IMR-90 (cell line): ENCODE measurements around the gene SPHK1. TPM values are rescaled to one million over a fixed set of nuclear protein-coding genes. Genes with fewer than 3 reads are reported as not detected.

Source experiments
- ATAC-seq: fragments of 200-7000 bp; cut with Tn5 transposase; 2 replicates; pipeline ENCODE4 v1.9.1; 2020; ENCODE audit warnings: low read depth, mild to moderate bottlenecking, moderate library complexity
- BruUV-seq: library from RNA; stranded (reverse); fragments of 400-500 nt; replicated peaks from 2 replicates; lab custom pipeline; 2021; lab: Mats Ljungman, UMichigan
- CTCF ChIA-PET: fragments of 300-600 bp; formaldehyde crosslinking; extraction: SDS; loops from one replicate; lab custom pipeline; 2021; ENCODE audit warnings: antibody characterized with exemption; lab: Yijun Ruan, JAX
- POLR2A ChIA-PET: fragments of 300-600 bp; sonication (Branson Sonifier 250); formaldehyde crosslinking; loops from one replicate; lab custom pipeline; 2022; ENCODE audit warnings: antibody characterized with exemption; ENCODE audit not compliant: unreplicated experiment; lab: Charles Lee
- DNase-seq: peaks from one replicate; pipeline ENCODE4 v3.0.0; 2013
- H2AFZ ChIP-seq: replicated peaks from 2 replicates; pipeline ENCODE3; 2013; ENCODE audit warnings: low read length, mild to moderate bottlenecking; ENCODE audit not compliant: poor library complexity
- H2AK5ac ChIP-seq: 2 replicates; pipeline ENCODE4 v1.6.1; 2013; ENCODE audit warnings: low read depth, low read length, inconsistent platforms
- H2AK9ac ChIP-seq: replicated peaks from 2 replicates; pipeline ENCODE3; 2013; ENCODE audit warnings: mild to moderate bottlenecking, low read depth, low read length, moderate library complexity; ENCODE audit not compliant: poor library complexity
- H2BK120ac ChIP-seq: 2 replicates; pipeline ENCODE4 v1.6.1; 2013; ENCODE audit warnings: low read depth, low read length, inconsistent platforms
- H2BK15ac ChIP-seq: 3 replicates; pipeline ENCODE4 v1.6.1; 2013; ENCODE audit warnings: low read depth, low read length, inconsistent platforms
- H2BK20ac ChIP-seq: 2 replicates; pipeline ENCODE4 v1.6.1; 2013; ENCODE audit warnings: low read depth, mild to moderate bottlenecking, inconsistent platforms, low read length, moderate library complexity
- H2BK5ac ChIP-seq: 2 replicates; pipeline ENCODE4 v1.6.1; 2013; ENCODE audit warnings: mild to moderate bottlenecking, low read depth, low read length, inconsistent platforms; ENCODE audit not compliant: poor library complexity, severe bottlenecking
- H3K14ac ChIP-seq: replicated peaks from 2 replicates; pipeline ENCODE4 v1.6.1; 2013; ENCODE audit warnings: low read depth, low read length, inconsistent platforms
- H3K18ac ChIP-seq: 2 replicates; pipeline ENCODE4 v1.6.1; 2013; ENCODE audit warnings: low read depth, low read length, control low read depth
- H3K23ac ChIP-seq: 2 replicates; pipeline ENCODE4 v1.6.1; 2013; ENCODE audit warnings: low read depth, low read length, inconsistent platforms
- H3K27ac ChIP-seq: 2 replicates; pipeline ENCODE4 v1.5.1; 2013; ENCODE audit warnings: mild to moderate bottlenecking, control low read depth, low read length; ENCODE audit not compliant: insufficient read depth
- H3K27me3 ChIP-seq: 2 replicates; pipeline ENCODE4 v1.6.1; 2013; ENCODE audit warnings: low read length; ENCODE audit not compliant: control insufficient read depth, insufficient read depth
- H3K36me3 ChIP-seq: 2 replicates; pipeline ENCODE4 v1.6.1; 2013; ENCODE audit warnings: low read length, mixed read lengths; ENCODE audit not compliant: control insufficient read depth, insufficient read depth
- H3K4ac ChIP-seq: 2 replicates; pipeline ENCODE4 v1.6.1; 2013; ENCODE audit warnings: low read depth, low read length, inconsistent platforms
- H3K4me1 ChIP-seq: 2 replicates; pipeline ENCODE4 v1.6.1; 2013; ENCODE audit warnings: low read length, mixed read lengths; ENCODE audit not compliant: control insufficient read depth, insufficient read depth
- H3K4me2 ChIP-seq: 2 replicates; pipeline ENCODE4 v1.6.1; 2013; ENCODE audit warnings: low read depth, mild to moderate bottlenecking, control low read depth, low read length, moderate library complexity
- H3K4me3 ChIP-seq: 2 replicates; pipeline ENCODE4 v1.5.1; 2013; ENCODE audit warnings: low read depth, mild to moderate bottlenecking, control low read depth, low read length, moderate library complexity; ENCODE audit not compliant: insufficient read depth
- H3K56ac ChIP-seq: 2 replicates; pipeline ENCODE4 v1.6.1; 2013; ENCODE audit warnings: low read length, inconsistent platforms; ENCODE audit not compliant: insufficient read depth; ENCODE audit errors: extremely low read depth
- H3K79me1 ChIP-seq, 2 experiments: 2 replicates each; pipeline ENCODE4 v1.6.1; 2013; ENCODE audit warnings: low read length in 2 of 2, inconsistent platforms in 1 of 2, low read depth in 1 of 2
- H3K9ac ChIP-seq: 2 replicates; pipeline ENCODE4 v1.6.1; 2013; ENCODE audit warnings: low read depth, low read length, control low read depth
- H3K9me1 ChIP-seq: 2 replicates; pipeline ENCODE4 v1.6.1; 2013; ENCODE audit warnings: low read length, inconsistent platforms; ENCODE audit not compliant: insufficient read depth
- H3K9me3 ChIP-seq: 2 replicates; pipeline ENCODE4 v1.6.1; 2013; ENCODE audit warnings: low read length; ENCODE audit not compliant: control insufficient read depth, insufficient read depth
- H4K20me1 ChIP-seq: 2 replicates; pipeline ENCODE4 v1.6.1; 2013; ENCODE audit warnings: low read length, inconsistent platforms; ENCODE audit not compliant: insufficient read depth
- H4K5ac ChIP-seq: 2 replicates; pipeline ENCODE4 v1.6.1; 2013; ENCODE audit warnings: mild to moderate bottlenecking, low read depth, low read length, control low read depth
- H4K8ac ChIP-seq, 2 experiments: 2 replicates each; pipeline ENCODE4 v1.6.1; 2013; ENCODE audit warnings: low read depth in 2 of 2, low read length in 2 of 2, control low read depth in 1 of 2, inconsistent platforms in 1 of 2
- H4K91ac ChIP-seq: 2 replicates; pipeline ENCODE4 v1.6.1; 2013; ENCODE audit warnings: low read depth, low read length, inconsistent platforms; ENCODE audit not compliant: insufficient read depth
- CEBPB ChIP-seq: IDR thresholded peaks from 2 replicates; pipeline ENCODE4 v1.6.1; 2012; ENCODE audit warnings: low read depth, low read length, improper control_type of control experiment
- CHD1 ChIP-seq: IDR thresholded peaks from 2 replicates; pipeline ENCODE4 v1.6.1; 2012; ENCODE audit warnings: low read depth, low read length, improper control_type of control experiment
- WGBS, 2 experiments: methylation state at CpG; one replicate each; pipeline versions ENCODE4 v1.1.5 to v1.1.7; 2013; ENCODE audit warnings: missing lambda C conversion rate in 2 of 2; ENCODE audit not compliant: insufficient read length in 1 of 2; ENCODE audit errors: extremely low coverage in 2 of 2; 5-methylcytosine and 5-hydroxymethylcytosine counted together
- dilution Hi-C: fragments of 300-500 bp; cut with HindIII; formaldehyde crosslinking; loops from one replicate; pipeline ENCODE4 v1.14.3; 2018; ENCODE audit warnings: low sequenced_read_pairs; ENCODE audit not compliant: unreplicated experiment
- in situ Hi-C: fragments of 300-500 bp; cut with MboI; formaldehyde crosslinking; loops from 3 replicates; pipeline ENCODE4 v1.14.3; 2019; ENCODE audit warnings: low sequenced_read_pairs, inconsistent platforms, mixed read lengths
- intact Hi-C: fragments of 100-400 bp; cut with micrococcal nuclease; formaldehyde crosslinking; loops from 2 replicates; pipeline ENCODE4 v1.10.0; 2022
- polyA plus RNA-seq, 3 experiments: library from polyadenylated mRNA; depleted of rRNA; stranded (reverse); fragments of >200 nt; gene quantifications; 2 replicates each; pipeline ENCODE4 v1.2.3, GENCODE V29; 2012; ENCODE audit warnings: low replicate concordance in 1 of 3
- total RNA-seq: library from RNA; depleted of rRNA; stranded (reverse); fragments of >200 nt; gene quantifications from 2 replicates; pipeline ENCODE4 v1.2.3, GENCODE V29; 2012

SPHK1 gene
- total and polyA plus RNA-seq, 2 of the 4 experiments (the other 2 are of a cell fraction): 44.4 to 82.7 TPM

DNA sequence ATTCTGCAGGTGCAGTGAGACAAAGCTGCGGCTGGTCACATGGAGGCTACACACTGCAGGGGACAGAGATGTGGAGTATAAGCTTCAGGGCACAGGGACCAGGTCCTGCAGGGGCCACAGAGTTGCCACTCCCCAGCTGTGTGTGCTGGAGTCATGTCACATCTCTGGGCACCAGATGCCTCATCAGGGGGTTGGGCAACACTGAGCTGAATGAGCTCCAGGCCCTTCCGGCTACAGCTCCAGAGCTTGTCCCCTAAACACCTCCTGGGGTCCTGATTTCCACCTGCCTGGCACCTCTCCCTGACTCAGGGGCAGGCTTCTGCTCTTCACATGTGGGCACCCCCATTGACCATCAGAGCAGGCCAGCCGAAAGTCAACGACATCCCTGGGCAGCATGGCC, 32.5 kb downstream of the SPHK1 start:
- Histone ChIP-seq H2AFZ (no peak overlapping the region), H2BK15ac (no peak overlapping the region), H4K20me1 (peaks cover 78% of the 10 kb centered on the region), H4K91ac (no peak overlapping the region), H2BK5ac (no peak overlapping the region), H3K4me3 (no peak overlapping the region), H4K5ac (no peak overlapping the region), H3K27ac (no peak overlapping the region), H3K9me3 (no peaks in the 10 kb centered on the region), H2AK9ac (no peak overlapping the region), H3K9ac (no peak overlapping the region), H3K14ac (no peak overlapping the region), H2AK5ac (no peak overlapping the region), H3K27me3 (no peaks in the 10 kb centered on the region), H3K79me1 (peaks cover 58 to 88% of the 10 kb centered on the region in 2 experiments), H3K23ac (no peak overlapping the region), H3K36me3 (peaks cover 8% of the 10 kb centered on the region; the same call in 1 of the 2 replicates), H3K9me1 (peaks cover 29% of the 10 kb centered on the region), H3K4ac (no peak overlapping the region), H2BK120ac (no peak overlapping the region), H3K56ac (no peak overlapping the region), H3K18ac (no peak overlapping the region), H3K4me1 (peaks cover 14% of the 10 kb centered on the region), H3K4me2 (no peak overlapping the region), H2BK20ac (no peak overlapping the region), H4K8ac (no peak overlapping the region)
- POLR2A ChIA-PET: no interaction called here
- CTCF ChIA-PET: interaction anchor here (0.9 kb wide), 1 partner anchor 19 kb away, joined by 3 read pairs; no protein-coding TSS in a partner anchor
- DNase-seq: no peak
- dilution Hi-C loops (no loop called here), in situ Hi-C loops (no loop called here), intact Hi-C loops (no loop called here)
- no peak for ATAC-seq
- TF ChIP-seq CEBPB: no peak
- TF ChIP-seq CHD1: no peak
- 92% methylated on average over 2 of the region's 4 CpGs; no CpG with 5 or more reads in 1 of the 2 experiments for WGBS, 2 experiments
- no TSS peak for BruUV-seq
